CD14-positive monocyte (primary cell): ENCODE measurements around the gene UPB1. TPM values are rescaled to one million over a fixed set of nuclear protein-coding genes. Genes with fewer than 3 reads are reported as not detected.

ENCODE experiments used
- DNase-seq, 3 donors: peaks; one replicate each; pipeline ENCODE4 v3.0.0-alpha.2; 2011 to 2022
- H2AFZ ChIP-seq: 2 replicates; pipeline ENCODE4 v1.6.0; 2012; ENCODE audit warnings: mild to moderate bottlenecking, low read depth, low read length, inconsistent platforms; ENCODE audit not compliant: insufficient read depth, poor library complexity, severe bottlenecking
- H3K27ac ChIP-seq, 2 donors: 1 replicate in 1 of 2; 2 replicates in 1 of 2; pipeline ENCODE4 v1.5.1; 2012 to 2013; ENCODE audit warnings: low read length in 2 of 2, control low read depth in 1 of 2, inconsistent platforms in 1 of 2, low read depth in 1 of 2, mild to moderate bottlenecking in 1 of 2
- H3K27me3 ChIP-seq, 2 donors: one replicate each; pipeline versions ENCODE4 v1.6.0 to v1.6.1; 2011 to 2013; ENCODE audit warnings: low read length in 2 of 2; ENCODE audit not compliant: control insufficient read depth in 2 of 2, insufficient read depth in 2 of 2
- H3K36me3 ChIP-seq, 2 donors: replicated peaks in 1 of 2; 1 replicate in 1 of 2; 2 replicates in 1 of 2; pipeline versions ENCODE4 v1.5.1 to v1.6.1; 2012 to 2013; ENCODE audit warnings: low read length in 2 of 2, control low read depth in 1 of 2, inconsistent platforms in 1 of 2, mild to moderate bottlenecking in 1 of 2; ENCODE audit not compliant: insufficient read depth in 2 of 2, control insufficient read depth in 1 of 2
- H3K4me1 ChIP-seq, 2 donors: 1 replicate in 1 of 2; 2 replicates in 1 of 2; pipeline versions ENCODE4 v1.5.1 to v1.6.1; 2012 to 2013; ENCODE audit warnings: low read length in 2 of 2, control low read depth in 1 of 2, inconsistent platforms in 1 of 2, mild to moderate bottlenecking in 1 of 2, moderate library complexity in 1 of 2; ENCODE audit not compliant: insufficient read depth in 2 of 2, control insufficient read depth in 1 of 2
- H3K4me2 ChIP-seq: replicated peaks from 2 replicates; pipeline ENCODE3; 2012; ENCODE audit warnings: low read length, moderate library complexity, mild to moderate bottlenecking; ENCODE audit not compliant: poor library complexity, severe bottlenecking; ENCODE audit errors: extremely low read depth
- H3K4me3 ChIP-seq, 3 experiments: fragments of 200-600 bp in 1 of 3; sonication (generic) in 1 of 3; replicated peaks in 1 of 3; 1 replicate in 2 of 3; 2 replicates in 1 of 3; pipeline ENCODE4 v1.5.1; 2011 to 2013; ENCODE audit warnings: low read length in 3 of 3, mild to moderate bottlenecking in 3 of 3, control low read depth in 2 of 3, low read depth in 2 of 3, inconsistent platforms in 1 of 3, moderate library complexity in 1 of 3
- H3K79me2 ChIP-seq: 2 replicates; pipeline ENCODE4 v1.6.0; 2012; ENCODE audit warnings: mild to moderate bottlenecking, control low read depth, inconsistent platforms, low read length, moderate library complexity; ENCODE audit not compliant: insufficient read depth
- H3K9ac ChIP-seq: 2 replicates; pipeline ENCODE4 v1.6.0; 2017; ENCODE audit warnings: low read length, mild to moderate bottlenecking; ENCODE audit not compliant: insufficient read depth, poor library complexity, severe bottlenecking
- H3K9me3 ChIP-seq, 2 donors: replicated peaks in 1 of 2; 1 replicate in 1 of 2; 2 replicates in 1 of 2; pipeline versions ENCODE4 v1.5.1 to v1.6.1; 2012 to 2013; ENCODE audit warnings: low read length in 2 of 2, control low read depth in 1 of 2; ENCODE audit not compliant: control insufficient read depth in 1 of 2, insufficient read depth in 1 of 2
- H4K20me1 ChIP-seq: 2 replicates; pipeline ENCODE4 v1.6.0; 2012; ENCODE audit warnings: mild to moderate bottlenecking, low read length, control low read depth, moderate library complexity; ENCODE audit not compliant: insufficient read depth
- H3K27ac Mint-ChIP-seq, 7 donors: one replicate each; pipeline ENCODE4 v1.8.0; 2020; ENCODE audit warnings: mild to moderate bottlenecking in 7 of 7, mixed read lengths in 7 of 7, moderate library complexity in 6 of 7, inconsistent platforms in 2 of 7
- H3K27me3 Mint-ChIP-seq, 3 donors: one replicate each; pipeline ENCODE4 v1.8.0; 2021 to 2022; ENCODE audit warnings: low read depth in 3 of 3, mild to moderate bottlenecking in 3 of 3, mixed read lengths in 3 of 3, moderate library complexity in 3 of 3, inconsistent platforms in 1 of 3
- H3K36me3 Mint-ChIP-seq, 2 donors: one replicate each; pipeline ENCODE4 v1.8.0; 2020; ENCODE audit warnings: mixed read lengths in 2 of 2, inconsistent platforms in 1 of 2, mild to moderate bottlenecking in 1 of 2
- H3K4me1 Mint-ChIP-seq: one replicate; pipeline ENCODE4 v1.8.0; 2020; ENCODE audit warnings: mild to moderate bottlenecking, mixed read lengths
- H3K4me3 Mint-ChIP-seq, 2 donors: one replicate each; pipeline ENCODE4 v1.8.0; 2020; ENCODE audit warnings: mild to moderate bottlenecking in 2 of 2, mixed read lengths in 2 of 2, moderate library complexity in 1 of 2
- H3K9me3 Mint-ChIP-seq, 7 donors: one replicate each; pipeline ENCODE4 v1.8.0; 2020 to 2022; ENCODE audit warnings: mixed read lengths in 7 of 7, mild to moderate bottlenecking in 6 of 7, moderate library complexity in 6 of 7, inconsistent platforms in 2 of 7
- WGBS: methylation state at CpG from one replicate; pipeline ENCODE4 v1.1.5; 2013; ENCODE audit warnings: missing lambda C conversion rate; ENCODE audit not compliant: insufficient coverage; 5-methylcytosine and 5-hydroxymethylcytosine counted together
- intact Hi-C, 2 donors: fragments of 100-400 bp; cut with micrococcal nuclease; formaldehyde crosslinking; loops; one replicate each; pipeline versions ENCODE4 v1.15.0 to v1.15.1; 2023
- polyA plus RNA-seq, 3 donors: library from polyadenylated mRNA; depleted of rRNA in 1 of 3; unstranded in 2 of 3; stranded (reverse) in 1 of 3; fragments of 300-500 nt in 2 of 3; fragments of >200 nt in 1 of 3; fragmentation: Illumina TruSeq in 2 of 3; gene quantifications; 1 replicate in 2 of 3; 2 replicates in 1 of 3; pipeline ENCODE4 v1.2.3, GENCODE V29; 2012 to 2021
- TF ChIP-seq, protein P1 (sequence below): fragments of 200-600 bp; IDR thresholded peaks from one replicate; pipeline ENCODE4 v1.8.0; 2022; ENCODE audit warnings: antibody characterized with exemption, mild to moderate bottlenecking

Gene UPB1
- polyA plus RNA-seq, 3 donors = 0.13 to 0.17 TPM; not detected in 1

DNA sequence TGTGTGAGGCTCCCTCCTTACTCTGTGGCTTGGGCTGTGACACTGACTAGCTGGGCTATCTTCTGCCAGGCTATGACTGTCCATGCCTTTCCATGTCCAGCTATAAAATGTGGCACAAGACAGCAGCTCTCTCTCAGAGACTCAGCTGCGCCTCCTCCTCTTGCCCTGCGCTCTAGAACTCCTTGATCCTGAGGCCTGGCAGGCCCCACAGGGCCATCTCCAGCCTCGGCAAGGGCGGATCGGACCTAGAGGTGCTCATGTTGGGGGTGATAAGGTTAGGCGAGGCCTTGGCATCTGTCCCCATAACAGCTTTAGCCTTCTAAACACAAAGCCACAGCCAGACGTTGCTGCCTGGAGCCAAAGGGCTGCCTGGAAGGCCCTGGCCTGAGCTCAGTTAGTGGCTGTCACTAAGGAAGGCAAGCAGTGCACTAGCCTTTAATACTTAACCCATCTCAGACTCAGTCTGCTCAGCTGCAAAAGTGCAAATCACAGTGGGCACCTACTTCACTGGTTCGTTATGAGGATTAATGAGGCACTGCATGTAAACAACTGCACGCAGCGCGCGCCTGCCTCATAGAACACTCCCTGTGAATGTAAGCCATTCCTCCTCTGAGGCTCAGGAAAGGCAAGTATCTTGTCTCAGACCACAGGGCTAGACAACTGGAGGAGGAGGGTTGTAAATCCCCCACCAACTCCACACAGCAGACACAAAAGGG is 58.6 kb downstream of the UPB1 start:
- H3K4me3 Mint-ChIP-seq = peak overlapping the region; percentile 99 to 100
- DNase-seq = no peak
- H3K4me1 ChIP-seq = peaks cover 46 to 57% of the 10 kb centered on the region in 2 donors
- H3K4me2 ChIP-seq = peak overlapping the region; percentile 93
- H3K9me3 Mint-ChIP-seq = no peaks in the 10 kb centered on the region
- H4K20me1 ChIP-seq = peaks cover 68% of the 10 kb centered on the region
- H3K36me3 ChIP-seq = peaks cover 22 to 38% of the 10 kb centered on the region in 2 donors
- H3K4me3 ChIP-seq = peak overlapping the region; percentile 70 to 98 (median 97)
- H3K27ac Mint-ChIP-seq = peak overlapping the region; percentile 92 to 99 (median 95)
- peaks cover 92% of the 10 kb centered on the region for H3K79me2 ChIP-seq
- intact Hi-C loops = no loop called here
- peaks cover 0 to 3% (median 2%) of the 10 kb centered on the region in 3 donors for H3K27me3 Mint-ChIP-seq
- H2AFZ ChIP-seq = no peak overlapping the region
- H3K9ac ChIP-seq = peak overlapping the region; percentile 98
- WGBS = no CpG with 5 or more reads among the region's 12 CpGs
- peak overlapping the region; percentile 97 to 98 for H3K27ac ChIP-seq
- H3K9me3 ChIP-seq = no peaks in the 10 kb centered on the region
- H3K27me3 ChIP-seq = no peaks in the 10 kb centered on the region
- peaks cover 36 to 47% of the 10 kb centered on the region in 2 donors for H3K36me3 Mint-ChIP-seq
- TF ChIP-seq, protein P1, sequence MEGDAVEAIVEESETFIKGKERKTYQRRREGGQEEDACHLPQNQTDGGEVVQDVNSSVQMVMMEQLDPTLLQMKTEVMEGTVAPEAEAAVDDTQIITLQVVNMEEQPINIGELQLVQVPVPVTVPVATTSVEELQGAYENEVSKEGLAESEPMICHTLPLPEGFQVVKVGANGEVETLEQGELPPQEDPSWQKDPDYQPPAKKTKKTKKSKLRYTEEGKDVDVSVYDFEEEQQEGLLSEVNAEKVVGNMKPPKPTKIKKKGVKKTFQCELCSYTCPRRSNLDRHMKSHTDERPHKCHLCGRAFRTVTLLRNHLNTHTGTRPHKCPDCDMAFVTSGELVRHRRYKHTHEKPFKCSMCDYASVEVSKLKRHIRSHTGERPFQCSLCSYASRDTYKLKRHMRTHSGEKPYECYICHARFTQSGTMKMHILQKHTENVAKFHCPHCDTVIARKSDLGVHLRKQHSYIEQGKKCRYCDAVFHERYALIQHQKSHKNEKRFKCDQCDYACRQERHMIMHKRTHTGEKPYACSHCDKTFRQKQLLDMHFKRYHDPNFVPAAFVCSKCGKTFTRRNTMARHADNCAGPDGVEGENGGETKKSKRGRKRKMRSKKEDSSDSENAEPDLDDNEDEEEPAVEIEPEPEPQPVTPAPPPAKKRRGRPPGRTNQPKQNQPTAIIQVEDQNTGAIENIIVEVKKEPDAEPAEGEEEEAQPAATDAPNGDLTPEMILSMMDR = no peak
- peaks cover 64% of the 10 kb centered on the region for H3K4me1 Mint-ChIP-seq

DNA sequence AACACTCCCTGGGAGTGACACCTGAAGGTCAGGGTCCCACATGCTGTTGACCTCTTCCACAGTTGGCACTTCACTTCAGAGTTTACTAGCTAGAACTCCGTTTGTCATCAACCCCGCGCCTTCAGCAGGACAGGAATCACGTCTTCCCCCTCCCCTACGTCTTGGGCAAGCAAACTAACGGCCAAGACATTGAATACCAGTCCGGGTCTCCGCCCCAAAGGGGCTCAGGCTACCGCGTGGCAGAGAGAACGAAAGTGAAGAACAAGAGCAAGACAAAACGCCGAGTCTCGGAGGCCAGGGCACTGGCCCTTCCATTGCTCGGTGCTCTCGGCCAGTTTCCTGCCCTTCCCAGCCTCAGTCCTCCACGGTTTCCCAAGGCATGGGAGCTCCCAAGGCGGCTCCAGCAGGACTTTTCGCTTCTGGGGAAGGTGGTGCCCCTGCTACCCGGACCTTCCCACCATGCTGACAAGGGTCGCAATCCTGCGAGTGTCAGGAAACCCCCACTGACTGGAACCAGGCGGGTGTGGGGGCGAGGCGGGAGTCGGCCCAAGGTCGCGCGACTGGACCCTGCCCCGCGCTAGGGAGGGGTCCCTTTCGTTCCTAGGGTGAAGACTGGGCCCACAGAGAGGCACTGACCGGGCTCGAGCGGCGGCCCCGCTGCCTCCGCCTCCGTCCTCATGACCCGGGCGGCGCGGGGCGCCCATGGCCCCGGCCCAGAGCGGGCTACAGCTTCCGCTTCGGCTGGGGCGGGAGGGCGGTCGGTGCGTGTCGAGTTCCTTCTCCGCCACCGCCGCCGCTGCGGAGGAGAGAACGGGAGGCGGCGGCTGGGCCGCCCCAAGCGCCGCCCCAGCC is 59.4 kb downstream of the UPB1 start, which contains the start of gene GUCD1:
Gene GUCD1 (minus strand): TSS at position 826 of the 852 bp plus-strand sequence. CDS start 147 bp downstream, at position 679.
- H3K27ac ChIP-seq = peak within 1 kb of the TSS; percentile 97 to 98
- intact Hi-C loops = no loop called here
- peak; percentile 22 to 51 (median 32) for DNase-seq
- H2AFZ ChIP-seq = peak within 1 kb of the TSS; percentile 97
- H3K27me3 ChIP-seq = no peaks in the 10 kb centered on the region
- H3K36me3 ChIP-seq = peaks cover 24 to 38% of the 10 kb centered on the region in 2 donors
- H3K9me3 Mint-ChIP-seq = no peaks in the 10 kb centered on the region
- H3K9me3 ChIP-seq = no peaks in the 10 kb centered on the region
- peak within 1 kb of the TSS; percentile 93 for H3K4me2 ChIP-seq
- H3K4me1 Mint-ChIP-seq = peaks cover 58% of the 10 kb centered on the region
- H3K27ac Mint-ChIP-seq = peak within 1 kb of the TSS; percentile 96 to 99 (median 99)
- H3K9ac ChIP-seq = peak within 1 kb of the TSS; percentile 98
- peaks cover 38 to 44% of the 10 kb centered on the region in 2 donors for H3K36me3 Mint-ChIP-seq
- H3K4me3 ChIP-seq = peak within 1 kb of the TSS; percentile 79 to 98 (median 97)
- H4K20me1 ChIP-seq = peaks cover 68% of the 10 kb centered on the region
- under 1% methylated on average over 63 of the region's 64 CpGs for WGBS
- H3K4me3 Mint-ChIP-seq = peak within 1 kb of the TSS; percentile 99 to 100
- TF ChIP-seq, protein P1 = no peak
- H3K4me1 ChIP-seq = peaks cover 46 to 57% of the 10 kb centered on the region in 2 donors
- H3K27me3 Mint-ChIP-seq = peaks cover 0 to 3% (median 2%) of the 10 kb centered on the region in 3 donors
- H3K79me2 ChIP-seq = peaks cover 92% of the 10 kb centered on the region
